Activated CD4-positive, alpha-beta T cell treated with anti-CD3 and anti-CD28 coated beads, Interleukin-2, amount 50 U/mL, for 16 hours (primary cell): ENCODE data around the gene C3orf20.
"Not testable (repeated sequence)": the region's sequence is repeated elsewhere in the genome, so short reads cannot be mapped to it uniquely, and the experiment has no call there.

Source experiments
- DNase-seq: peaks from one replicate; pipeline ENCODE4 v3.0.0-alpha.2; 2020

Gene C3orf20

DNA sequence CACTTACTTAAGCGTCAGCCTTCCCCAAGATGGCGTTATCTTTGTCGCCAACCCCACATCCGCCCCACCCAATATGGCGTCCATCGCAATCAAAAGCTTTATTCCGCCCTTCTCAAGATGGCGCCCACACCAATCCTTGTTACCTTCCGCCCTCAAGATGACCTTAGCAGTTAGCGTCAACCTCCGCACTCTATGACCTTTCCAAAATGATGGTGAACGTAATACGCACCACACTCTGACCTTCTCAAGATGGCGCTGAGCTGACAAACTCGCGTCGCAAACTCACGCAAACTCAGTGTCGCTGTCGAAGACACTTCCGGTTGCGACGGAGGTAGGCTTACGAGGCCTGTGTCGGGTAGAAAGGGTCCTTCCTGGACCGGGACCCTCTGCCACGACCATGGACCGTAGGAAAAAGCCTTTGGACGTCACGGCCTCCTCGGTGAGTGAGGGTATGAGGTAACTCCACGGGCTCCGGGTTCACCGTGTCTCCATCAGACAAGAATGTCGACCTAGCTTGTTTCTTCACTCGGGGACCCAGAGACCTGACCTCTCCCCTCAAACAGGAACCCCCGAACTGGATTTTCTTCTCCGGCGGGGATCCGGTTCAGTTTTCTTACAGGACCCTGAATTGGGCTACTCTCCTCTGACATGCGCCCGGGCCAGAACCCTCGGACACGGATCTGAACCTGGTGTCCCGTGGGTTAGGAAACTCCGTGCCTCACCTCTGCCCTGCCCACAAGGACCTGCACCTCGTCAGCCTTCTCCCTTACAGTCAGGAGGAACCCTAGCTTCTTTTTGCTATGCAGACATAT, 23.3 kb upstream of the C3orf20 start, which contains the start of gene CCDC174:
Gene CCDC174, plus strand, starts transcription at position 323 of the 812 bp plus-strand sequence. Its CDS starts 75 bp downstream, at position 398.
- DNase-seq: peak; percentile 98

DNA sequence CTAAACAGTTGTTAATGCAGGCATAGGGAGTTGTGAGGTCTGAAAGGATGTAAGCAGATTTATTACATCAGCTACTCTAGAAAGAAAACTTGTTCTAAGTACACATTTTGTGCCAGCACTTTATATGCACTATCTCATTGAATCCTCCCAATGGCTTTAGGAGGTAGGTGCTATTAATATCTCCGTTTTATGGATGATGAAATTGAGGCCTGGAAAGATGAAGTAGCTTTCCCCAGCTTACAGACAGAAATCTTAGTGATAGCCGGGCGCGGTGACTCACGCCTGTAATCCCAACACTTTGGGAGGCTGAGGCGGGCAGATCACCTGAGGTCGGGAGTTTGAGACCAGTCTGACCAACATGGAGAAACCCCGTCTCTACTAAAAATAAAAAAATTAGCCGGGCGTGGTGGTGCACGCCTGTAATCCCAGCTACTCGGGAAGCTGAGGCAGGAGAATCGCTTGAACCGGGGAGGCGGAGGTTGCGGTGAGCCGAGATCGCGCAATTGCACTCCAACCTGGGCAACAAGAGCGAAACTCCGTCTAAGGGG, 22.5 kb upstream of the C3orf20 start:
- not testable (repeated sequence) for DNase-seq

DNA sequence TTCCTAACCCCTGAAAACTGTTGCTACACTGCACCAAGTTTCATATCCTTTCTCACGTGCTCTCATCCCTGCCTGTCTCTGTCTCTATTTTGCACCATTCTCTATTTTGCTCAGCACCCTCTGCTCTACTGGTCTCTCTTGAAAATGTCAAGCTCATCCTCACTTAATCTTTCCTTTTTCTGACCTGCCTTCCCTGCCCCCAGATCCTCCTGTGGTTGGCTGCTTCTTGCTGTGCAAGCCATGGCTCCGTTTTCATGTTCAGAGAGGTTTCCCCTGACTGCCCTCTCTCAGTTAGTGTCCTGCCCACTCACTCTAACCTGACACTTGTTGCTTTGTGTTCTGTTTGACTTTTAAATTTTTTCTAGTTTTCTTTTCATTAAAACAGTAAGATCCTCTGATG, 17.4 kb upstream of the C3orf20 start:
- no peak for DNase-seq

DNA sequence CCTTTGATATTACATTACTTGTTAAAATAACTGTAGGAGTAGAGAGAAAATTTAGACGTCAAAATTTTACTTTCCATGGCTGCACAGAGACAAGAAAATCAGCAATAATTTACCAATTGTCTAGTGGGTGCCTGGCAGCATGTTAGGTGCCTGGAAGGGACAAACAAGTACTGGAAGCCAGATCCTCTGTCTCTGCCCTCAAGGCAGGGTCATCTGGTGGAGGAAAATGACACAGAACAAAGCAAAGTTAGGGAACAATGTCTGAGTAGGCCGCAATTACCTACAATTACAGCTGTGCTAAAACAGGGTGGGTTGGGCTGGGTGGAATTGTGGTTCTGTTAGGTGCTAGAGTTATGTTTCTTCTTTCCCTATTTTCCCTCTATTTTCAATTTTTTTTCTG, 16.0 kb upstream of the C3orf20 start:
- no peak for DNase-seq

DNA sequence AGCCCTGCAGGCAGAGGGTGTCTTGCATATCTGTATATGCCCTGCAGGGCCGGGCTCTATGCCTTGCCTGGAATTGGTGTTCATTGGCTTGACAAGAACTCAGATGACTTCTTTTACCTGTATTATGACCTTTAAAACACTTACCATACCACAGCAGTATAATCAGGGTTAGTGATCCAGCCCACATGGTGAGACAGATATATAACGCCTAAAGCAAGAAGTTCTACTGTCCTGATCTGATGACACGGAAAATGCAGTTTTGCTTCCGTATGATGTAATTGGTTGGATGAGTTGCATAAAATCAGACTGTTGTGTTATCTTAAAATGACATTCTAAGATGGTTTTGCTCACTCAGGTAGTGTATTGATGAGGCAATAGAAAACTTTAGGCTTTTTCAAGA, 14.0 kb upstream of the C3orf20 start:
- DNase-seq: no peak

DNA sequence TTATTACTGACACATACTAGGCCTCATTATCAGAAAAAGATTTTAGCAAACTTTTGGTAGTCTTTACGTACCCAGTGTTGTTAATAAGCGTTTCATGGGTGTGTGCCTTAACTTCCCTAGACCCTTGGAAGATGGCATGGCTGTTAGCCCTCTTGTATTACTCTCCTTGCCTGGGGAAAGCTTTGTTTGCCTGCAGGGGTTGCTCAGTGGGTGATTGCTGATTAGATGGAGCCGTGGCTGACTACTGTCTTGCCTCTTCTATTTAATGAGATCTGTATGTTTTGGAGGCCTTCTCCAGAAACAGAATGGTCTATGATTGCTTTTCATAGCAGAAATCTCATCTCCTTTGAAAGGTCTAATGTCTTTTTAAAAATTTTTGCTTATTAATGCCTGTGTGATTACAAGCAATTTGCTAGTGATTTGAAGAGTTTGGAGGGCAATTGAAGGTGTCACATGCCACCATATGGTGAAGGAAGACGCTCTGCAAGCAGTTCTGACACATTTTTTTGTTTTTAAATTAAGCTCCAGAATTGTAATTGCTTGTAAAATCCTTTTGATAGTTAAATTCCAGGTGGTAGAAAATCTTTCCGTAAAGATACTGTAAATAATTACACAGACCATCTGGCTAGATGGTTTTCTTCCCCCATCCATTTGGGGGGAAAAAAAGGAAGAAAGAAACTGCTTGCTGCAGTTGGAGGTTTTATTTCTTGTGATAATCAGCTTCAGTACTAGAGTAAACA, 11.4 kb upstream of the C3orf20 start:
- DNase-seq: no peak

DNA sequence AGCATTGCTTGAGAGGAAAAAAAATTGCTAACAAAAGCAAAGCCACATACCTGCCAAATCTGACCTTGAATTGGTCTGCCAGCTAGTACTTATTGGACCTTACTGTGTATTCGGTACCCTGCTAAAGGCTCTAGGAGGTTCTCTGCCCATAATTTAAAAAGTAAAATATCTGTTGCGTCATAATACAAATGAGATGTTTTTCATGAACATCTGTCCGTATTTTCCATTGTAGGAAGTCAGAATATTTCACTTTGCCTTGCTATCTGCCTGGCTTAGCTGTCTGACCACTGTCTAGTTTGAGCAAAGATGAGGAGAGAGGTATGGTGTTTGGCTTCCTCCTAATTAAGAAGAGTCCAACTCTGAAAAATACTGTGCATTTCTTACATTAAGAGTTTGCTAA, 10.8 kb upstream of the C3orf20 start:
- DNase-seq: no peak

DNA sequence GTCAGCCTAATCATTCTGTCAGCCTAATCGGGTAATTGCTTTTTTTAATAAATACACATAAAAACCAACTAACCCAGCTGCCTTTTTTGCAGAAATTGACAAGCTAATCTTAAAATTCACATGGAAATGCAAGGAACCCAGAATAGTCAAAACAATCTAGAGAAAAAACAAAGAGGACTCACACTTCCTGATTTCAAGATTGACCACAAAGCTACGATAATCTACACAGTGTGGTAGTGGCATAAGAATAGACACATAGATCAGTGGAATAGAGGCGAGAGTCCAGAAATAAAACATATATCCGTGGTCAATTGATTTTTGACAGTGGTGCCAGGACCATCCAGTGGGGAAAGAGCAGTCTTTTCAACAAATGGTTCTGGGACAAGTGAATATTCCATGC, 2.4 kb upstream of the C3orf20 start:
- no peak for DNase-seq

DNA sequence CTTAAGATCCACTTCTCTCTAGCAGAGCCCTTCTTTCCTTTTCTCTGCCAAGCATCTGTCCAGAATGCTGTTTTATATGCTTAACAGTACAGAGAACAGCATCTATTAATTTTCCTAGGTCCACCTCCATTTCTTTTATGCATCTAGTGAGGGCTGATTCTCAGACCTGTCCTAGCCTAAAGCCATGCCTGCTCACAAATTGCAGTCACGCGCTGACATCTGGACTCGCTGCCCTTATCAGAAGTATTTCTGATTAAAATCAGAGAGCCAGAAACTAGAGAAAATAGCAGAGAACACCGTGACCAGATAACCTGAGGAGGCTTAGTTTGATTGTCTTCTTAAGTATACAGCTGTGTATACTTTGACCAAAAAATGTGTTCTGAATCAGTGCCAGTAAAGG, 1.9 kb downstream of the C3orf20 start:
- no peak for DNase-seq

DNA sequence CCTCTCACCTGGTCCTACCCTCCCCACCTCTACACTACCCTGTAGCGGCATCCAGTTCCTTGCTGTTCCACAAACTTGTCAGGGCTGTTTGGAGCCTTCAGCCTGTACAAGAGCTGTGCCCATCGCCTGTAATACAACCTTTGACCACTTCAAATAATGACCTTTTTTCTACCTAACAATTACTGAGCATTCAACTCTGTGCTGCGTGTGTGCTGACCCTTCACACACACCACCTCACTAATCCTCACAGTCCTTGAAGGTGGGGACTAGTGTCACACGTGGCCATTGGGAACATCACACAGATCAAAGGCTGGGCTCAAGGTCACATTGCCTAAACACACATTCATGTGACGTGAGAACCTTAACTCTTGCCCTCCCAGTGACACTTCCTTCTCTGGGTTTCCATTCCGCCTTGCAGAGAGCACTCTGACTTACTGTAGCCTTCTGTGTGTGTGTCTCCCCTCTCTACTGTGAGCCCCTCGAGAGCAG, 3.1 kb downstream of the C3orf20 start:
- DNase-seq: no peak

DNA sequence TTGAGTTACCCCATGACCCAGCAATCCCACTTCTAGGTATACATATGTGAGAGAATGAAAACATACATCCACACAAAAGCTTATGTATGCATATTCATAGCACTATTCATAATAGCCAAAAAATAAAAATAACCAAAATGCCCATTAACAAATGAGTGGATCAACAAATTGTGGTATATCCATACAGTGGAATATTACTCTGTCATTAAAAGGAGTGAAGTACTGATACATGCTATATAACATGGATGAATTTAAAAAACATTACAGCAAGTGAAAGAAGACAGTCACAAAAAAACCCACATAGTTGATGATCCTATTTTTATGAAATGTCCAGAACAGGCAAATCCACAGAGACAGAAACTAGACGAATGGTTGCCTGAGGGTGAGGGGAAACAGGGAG, 5.2 kb downstream of the C3orf20 start:
- DNase-seq: no peak

DNA sequence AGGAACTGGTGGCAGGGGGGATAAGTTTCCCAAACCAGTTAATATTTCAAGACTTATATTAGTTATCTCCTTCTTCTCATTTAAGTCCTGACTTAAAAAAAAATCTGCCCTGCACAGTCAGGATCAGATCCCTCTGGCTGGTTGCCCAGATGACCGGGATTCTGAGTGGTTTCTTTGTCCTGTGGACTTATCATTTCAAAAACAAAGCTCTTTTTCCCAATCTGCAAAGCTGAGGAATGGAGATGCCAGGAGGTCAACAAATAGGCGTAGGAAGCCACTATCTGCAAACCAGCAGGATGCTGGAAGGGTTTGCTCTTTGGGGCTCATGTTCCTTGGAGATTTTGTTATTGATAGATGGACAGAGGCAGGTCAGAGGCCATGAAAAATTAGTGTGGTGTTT, 5.8 kb downstream of the C3orf20 start:
- DNase-seq: no peak

DNA sequence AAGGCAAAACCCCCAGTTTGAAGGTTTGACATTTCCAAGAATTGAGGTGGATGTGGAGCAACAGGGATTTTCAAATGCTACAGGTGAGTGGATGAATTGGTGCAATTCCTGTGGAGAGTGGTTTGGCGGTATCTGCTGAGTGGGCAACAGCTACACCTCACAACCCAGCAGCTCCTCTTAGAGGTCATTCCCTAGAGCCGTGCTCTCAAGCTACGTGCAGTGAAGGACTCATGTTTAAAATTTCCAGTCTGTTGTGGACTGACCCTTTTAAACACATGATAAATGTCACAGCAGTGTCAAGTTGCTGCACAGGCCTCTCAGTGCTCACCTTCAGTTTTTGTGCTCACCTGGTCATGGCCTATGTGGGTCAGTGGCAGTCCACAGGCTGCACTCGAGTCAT, 9.5 kb downstream of the C3orf20 start:
- DNase-seq: no peak

DNA sequence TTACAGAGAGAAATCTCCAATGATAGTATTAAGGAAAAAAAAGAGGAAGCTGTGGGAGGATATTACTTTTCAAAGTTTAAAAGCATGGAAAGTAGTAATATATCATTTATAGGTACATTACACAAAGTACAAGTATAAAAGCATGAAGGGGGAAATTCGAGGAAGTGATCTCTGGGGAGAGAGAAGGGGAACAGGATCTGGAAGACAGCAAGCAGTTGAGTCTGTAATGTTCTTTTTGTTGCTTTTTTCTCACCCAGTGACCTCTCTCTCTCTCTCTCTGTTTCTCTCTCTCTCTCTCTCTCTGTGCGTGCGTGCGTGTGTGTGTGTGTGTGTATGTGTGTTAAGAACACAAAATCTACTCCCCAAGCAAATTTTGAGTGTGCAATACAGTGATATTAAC, 10.2 kb downstream of the C3orf20 start:
- no peak for DNase-seq

DNA sequence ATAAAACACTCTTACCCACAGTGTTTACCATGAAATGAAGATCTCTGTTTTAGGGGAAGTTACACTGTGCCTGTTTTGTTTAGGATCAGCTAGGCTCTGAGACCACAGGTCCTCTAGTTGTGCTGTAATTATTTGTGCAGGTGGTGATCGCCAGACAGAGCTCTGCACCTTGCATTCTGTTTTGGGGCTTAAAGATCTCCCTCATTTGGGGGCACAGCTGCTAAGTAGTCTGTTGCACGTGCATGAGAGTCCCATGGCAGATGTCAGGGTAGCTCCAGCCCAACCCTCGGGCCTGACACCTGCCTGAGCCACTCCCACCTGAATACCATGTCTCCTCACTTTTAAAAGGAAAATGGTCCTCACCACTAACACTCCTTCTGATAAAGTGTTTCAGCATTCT, 12.4 kb downstream of the C3orf20 start:
- DNase-seq: no peak

DNA sequence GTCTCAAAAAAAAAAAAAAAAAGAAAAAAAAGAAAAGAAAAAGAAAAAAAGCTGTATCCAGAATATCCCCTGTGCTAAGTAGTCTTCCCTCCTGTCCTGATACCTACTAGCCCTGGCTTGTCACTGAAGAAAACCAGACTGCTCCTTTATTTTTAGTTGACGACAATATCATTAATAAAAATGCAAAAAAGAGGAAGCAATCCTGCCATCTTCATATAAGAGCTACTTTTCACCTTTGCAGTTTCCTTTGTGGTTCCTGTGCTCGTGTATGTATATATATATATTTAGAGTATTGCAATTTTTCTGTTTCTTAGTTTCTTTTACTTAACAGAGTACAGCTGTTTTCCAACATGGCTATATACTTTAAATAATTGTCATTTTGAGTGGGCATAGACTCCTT, 13.6 kb downstream of the C3orf20 start:
- DNase-seq: no peak

DNA sequence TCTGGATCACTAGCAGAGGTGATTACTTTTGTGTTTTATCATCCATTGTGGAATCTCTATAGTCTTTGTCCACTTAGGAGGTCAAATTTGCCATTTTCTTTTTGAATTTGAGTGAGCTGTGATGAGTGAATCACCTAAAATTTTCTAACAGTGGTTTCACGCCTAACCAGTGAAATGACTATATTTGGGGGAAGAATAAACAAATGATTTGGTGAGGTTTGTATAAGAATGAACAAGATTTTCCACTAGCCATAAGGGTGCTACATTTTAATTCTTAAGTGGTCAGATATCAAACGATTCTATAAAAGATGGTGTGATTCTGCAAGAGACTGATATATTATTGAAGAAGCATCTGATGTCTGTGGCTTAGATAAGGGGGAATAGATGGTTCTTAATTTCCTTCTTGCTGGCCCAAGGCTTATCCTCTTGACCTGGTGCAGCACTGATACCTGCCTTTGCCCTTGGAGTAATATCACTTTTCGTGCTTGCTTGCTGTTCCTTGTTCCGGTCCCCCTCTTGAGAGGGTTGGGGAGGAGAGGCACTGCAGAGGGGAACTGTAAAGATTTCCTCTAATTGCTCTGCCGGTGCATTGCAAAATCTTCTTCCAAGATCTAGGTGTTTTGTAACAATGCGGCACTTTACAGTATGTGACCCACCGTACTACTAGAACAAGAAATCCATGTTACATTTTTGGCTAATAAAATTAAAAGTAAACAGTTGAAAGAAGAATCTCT, 14.5 kb downstream of the C3orf20 start:
- DNase-seq: peak; percentile 28

DNA sequence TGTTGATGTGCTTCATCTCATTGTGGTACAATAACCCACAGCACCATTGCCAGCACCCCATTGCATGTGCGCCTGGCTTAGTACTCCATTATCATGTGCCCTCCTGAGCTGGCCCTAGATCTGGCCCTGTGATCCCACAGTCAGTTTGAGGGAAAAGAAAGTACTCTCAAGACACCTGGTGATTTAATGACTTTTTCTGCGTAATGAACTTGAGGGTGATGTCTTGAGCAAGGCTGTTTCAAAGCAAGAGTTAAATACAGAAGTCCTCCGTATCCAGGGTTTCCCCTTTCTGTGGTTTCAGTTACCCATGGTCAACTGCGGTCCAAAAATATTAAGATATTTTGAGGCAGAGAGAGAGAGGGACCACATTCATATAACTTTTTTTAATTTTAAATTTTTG, 16.3 kb downstream of the C3orf20 start:
- no peak for DNase-seq

DNA sequence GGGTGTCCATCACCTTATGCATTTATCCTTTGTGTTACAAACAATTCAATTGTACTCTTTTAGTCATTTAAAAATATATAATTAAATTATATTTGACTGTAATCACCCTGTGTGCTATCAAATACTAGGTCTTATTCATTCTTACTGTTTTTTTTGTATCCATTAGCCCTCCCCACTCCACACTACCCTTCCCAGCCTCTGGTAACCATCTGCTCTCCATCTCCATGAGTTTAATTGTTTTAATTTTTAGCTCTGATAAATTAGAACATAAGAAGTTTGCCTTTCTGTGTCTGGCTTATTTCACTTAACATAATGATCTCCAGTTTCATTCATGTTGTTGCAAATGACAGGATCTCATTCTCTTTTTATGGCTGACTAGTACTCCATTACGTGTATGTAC, 16.8 kb downstream of the C3orf20 start:
- no peak for DNase-seq

DNA sequence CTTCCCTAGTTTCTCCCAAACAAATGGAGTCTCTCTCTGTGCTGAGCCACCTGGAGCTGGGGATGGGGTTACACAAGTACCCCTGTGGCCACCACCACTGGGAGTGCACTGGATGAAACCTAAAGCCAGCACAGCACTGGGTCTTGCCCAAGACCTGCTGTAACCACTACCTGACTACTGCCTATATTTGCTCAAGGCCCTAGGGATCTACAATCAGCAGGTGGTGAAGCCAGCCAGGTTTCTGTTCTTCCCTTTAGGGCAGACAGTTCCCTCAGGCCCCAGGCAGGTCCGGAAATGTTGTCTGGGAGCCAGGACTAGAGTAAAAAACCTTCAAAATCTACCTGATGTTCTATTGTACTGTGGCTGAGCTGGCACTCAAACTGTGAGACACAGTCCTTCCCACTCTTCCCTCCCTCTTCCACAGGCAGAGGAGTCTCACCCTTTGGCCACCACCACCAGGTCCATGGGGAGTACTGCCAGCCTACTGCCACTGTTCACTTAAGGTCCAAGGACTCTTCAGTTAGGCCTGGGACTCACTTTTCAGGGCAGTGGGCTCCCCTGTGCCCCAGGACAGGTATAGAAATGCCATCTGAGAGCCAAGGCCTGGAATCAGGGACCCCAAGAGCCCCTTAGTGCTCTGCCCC, 23.8 kb downstream of the C3orf20 start:
- no peak for DNase-seq

DNA sequence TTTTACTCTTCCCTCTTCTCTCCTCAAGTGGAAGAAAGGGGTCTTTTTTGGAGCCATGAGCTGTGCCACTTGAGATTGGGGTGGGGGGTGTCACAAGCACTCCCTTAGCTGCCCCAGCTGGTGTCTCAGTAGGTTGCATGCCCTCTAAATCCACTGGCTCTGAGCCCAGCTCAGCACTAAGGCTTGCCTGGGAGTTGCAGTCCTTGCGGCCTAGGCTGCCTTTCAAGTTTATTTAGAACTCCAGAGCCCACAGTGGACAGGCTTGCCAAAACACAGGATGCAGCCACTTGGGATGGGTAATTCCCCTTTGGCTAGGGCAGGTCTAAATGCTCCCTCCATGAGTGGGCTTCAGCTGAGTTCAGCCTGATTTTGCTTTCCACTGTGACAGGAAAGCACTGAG, 24.7 kb downstream of the C3orf20 start:
- DNase-seq: no peak

DNA sequence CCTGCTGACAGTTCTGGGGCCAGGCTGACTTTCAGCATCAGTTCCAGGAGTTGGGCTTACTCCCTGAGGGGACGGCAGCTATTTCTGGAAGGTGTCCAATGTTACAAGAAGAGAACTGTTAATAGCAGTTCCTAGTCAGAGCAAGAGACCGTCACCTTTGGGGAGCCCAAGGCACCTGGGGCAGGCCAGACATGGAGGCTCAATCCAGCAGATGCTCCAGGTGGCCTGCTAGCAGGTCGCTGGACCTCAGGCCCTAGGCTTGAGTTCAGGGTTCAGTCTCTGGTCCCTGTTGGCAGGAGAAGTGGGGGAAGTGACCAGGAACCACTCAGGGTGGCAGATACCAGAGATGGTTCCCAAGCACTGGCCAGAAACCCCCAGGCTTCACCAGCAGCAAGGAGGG, 25.9 kb downstream of the C3orf20 start:
- no peak for DNase-seq

DNA sequence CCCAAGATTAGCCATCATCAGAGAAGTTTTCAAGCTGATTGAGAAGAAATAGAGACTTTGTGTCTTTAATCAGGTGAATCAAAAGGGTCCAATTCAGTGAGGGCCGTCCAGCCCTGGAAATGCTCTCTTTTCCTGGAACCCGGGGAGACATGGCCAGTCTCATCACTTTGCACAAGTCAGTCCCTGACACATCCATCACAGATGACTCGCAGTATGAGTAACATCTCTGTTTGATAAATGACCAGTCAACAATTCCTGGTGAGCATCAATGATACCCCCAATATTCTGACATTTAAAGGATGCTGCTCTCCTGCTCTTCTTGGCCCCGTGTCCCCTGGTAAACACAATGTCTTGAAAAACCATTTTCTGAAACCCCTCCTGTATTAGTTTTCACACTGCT, 26.7 kb downstream of the C3orf20 start:
- no peak for DNase-seq
